HG03045 (cell line): ENCODE measurements around the gene MAD1L1.
A peak's percentile ranks its signal among the peaks of the same experiment; 100 is the strongest.

Experiments
- ATAC-seq: cut with Tn5 transposase; IDR thresholded peaks from one replicate; pipeline ENCODE4 v1.9.1; 2021; ENCODE audit warnings: mild to moderate bottlenecking, moderate library complexity; ENCODE audit not compliant: unreplicated experiment

The MAD1L1 gene

DNA sequence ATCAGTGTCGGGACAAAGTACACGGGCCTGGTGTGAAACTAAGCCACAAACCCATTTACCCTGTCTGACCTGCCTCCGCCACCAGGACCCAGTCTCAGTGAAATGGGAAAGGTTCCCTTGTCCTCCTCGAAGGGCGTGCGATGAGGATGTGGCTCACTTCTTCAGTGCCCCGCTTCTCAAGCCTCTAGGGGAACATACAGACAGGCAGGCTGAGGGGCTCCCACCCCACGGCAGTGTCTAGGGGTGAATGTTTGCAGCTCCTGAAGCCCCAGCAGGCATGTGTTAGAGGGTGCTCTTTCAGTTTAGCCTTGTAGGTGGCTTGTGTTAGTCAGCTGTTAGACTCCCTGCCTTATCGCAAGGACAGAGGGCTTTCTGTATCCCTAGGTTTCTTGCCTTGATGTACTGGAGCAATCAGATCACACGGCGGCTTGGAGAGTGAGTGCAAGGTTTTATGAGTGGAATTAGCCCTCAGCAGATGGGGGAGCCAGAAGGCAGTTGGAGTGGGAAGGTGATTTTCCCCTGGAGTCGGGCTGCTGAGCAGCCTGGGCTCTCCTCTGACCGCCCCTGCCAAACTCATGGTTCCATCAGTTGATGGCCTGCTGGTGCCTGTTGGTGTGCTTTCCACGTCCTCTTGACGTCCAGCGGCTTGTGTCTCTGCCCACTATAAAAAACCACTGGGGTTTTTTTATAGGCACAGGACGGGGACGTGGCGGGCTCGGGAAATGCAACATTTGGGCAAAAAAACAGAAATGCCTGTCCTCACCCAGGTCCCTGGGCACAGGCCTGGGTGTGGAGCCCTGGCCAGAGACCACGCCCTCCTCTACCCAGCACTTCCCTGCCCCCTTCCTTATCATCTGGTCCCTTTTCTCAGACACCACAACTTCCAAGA is 10.0 kb upstream of the MAD1L1 start:
- no peak for ATAC-seq

DNA sequence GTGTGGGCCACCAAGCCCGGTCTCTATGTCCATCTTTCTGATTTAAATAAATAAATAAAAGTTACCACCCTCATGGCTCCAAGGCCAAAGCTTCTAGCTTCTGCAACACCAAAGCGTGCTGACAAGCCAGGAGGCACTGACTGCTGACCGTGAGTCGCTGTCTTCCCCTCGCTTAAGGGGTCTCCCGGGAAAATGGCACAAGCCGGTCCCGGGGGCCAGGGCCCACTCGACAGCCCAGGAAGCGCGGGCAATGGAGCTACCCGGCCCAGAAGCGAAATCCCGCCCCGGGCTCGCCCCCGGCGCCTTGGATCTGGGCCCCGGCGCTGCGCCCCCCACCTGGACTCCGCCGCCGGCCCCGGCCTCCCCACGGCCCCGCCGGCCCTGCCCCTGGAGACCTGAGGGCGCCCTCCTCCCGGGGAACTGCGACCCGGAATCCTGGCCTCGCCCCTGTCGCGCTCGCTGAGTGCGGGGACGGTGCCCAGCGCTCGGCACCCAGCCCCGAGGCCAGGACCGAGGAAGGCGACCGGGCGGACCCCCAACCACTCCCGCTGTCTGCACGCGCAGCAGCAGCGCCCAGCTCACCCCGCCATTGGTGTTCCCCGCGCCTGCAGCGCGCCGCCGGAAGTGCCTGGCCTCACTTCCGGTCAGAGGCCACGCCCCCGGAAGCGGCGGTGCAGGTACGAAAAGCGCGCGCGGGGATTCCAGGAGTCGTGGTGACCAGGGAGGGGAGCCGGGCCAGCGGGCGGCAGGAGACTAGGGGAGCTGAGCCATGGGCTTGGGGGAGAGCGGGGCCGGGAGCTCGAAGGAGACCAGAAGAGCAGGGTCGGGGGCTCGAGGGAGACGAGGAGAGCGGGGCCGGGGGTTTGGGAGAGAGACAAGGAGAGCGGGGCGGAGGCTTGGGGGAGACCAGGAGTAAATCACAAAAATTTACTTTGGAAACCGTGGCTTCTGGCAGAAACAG is 9.1 kb upstream of the MAD1L1 start, which contains the start of the genes MRM2 and NUDT1:
TSS of gene MRM2 (minus strand) at position 626 of the 961 bp plus-strand sequence. CDS start at position 590, 36 bp downstream.
TSS of gene NUDT1 (plus strand) at position 647 of the 961 bp plus-strand sequence. CDS start 2,349 bp downstream, outside the sequence.
- ATAC-seq = peak; percentile 67

DNA sequence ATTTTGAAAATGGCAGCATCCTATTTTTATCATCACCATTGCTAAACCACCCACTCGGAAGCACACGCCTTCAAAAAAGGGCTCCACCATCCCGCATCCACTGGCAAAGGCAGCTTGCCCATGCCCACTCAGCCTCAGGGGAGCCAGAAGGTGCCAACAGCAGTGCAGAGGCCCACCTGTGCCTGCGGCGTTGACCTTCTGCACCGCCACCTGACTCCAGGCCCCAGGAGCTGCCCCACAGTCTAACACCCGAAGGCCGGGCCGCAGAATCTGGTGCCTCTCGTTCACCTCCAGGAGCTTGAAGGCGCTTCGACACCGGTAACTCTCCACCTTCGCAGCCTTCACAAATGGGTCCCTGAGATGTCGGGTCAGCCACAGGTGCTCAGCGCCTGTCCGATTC is 6.5 kb upstream of the MAD1L1 start:
- ATAC-seq = no peak

DNA sequence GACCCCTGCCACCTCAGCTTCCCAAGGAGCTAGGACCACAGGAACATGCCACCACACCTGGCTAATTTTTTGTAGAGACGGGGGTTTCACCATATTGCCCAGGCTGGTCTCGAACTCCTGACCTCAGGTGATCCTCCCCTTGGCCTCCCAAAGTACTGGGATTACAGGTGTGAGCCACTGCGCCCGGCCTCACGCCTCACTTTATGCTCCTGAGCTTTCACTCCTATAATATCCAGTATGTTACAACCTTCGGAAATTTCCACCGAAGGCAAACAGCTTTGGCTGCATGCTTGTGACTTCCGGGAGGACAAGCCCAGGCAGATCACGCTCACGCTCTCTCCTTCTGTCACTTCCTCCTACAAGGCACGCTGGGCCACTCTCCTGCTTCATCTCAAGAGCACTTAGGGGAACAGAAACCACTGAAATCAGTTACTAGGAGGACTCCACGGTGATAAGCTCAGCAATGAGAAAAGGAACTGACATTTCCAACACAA is 4.4 kb upstream of the MAD1L1 start:
- peak; percentile 43 for ATAC-seq

DNA sequence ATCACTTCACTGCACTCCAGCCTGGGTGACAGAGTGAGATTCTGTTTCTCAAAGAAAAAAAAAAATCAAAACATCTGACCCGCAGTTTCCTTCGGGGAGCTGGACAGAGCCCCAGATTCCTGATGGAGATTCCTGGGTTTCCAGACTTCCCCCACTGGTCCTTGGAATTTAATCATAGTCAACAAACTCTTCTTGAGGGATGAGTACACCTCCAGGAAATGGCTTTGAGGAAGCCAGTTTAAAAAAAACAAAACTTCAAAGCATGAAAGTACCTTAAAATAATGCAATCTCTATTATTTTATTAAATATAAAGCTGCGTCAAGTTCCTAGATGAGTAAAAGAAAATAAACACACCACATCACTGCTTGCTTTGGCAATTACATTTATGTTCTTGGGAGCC is 1.2 kb upstream of the MAD1L1 start:
- ATAC-seq = no peak

- ATAC-seq = peak; percentile 24
Observed at GRCh38 chr7:2231992-2232765, 566 bp downstream of the MAD1L1 start.

DNA sequence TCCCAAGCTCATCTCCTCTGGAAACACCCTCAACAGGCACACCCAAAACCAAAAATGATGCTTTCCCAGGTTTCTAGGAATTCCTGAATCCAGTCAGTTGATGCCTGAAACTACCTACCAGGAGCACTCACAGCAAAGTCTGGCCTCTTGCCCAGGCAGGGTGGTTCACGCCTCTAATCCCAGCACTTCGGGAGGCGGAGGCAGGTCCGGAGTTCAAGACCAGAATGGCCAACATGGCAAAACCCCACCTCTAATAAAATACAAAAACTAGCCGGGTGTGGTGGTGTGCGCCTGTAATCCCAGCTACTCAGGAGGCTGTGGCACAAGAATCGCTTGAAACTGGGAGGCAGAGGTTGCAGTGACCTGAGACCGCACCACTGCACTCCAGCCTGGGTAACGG is 1.9 kb downstream of the MAD1L1 start:
- ATAC-seq = no peak

- ATAC-seq = no peak
Observed at GRCh38 chr7:2230226-2230625, 2.5 kb downstream of the MAD1L1 start.

DNA sequence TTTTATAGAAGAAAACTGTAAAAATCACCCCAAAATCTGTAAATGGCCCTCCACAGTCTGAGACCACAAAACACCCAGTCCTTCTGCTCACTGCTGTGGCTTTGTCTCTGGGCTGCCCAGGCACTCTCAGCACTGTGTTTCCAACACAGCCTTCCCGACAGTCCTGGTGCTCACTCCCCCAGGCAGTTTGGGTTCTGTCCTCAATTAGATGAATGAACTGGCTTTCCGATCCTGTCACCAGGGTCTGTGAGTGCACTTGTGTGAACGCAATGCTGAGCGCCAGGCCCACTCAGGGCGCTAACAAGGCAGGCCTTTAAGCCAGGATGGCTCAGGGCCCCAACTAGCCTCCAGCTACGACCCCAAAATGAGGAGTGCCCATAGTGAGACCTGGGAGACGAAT is 3.3 kb downstream of the MAD1L1 start:
- ATAC-seq = no peak

DNA sequence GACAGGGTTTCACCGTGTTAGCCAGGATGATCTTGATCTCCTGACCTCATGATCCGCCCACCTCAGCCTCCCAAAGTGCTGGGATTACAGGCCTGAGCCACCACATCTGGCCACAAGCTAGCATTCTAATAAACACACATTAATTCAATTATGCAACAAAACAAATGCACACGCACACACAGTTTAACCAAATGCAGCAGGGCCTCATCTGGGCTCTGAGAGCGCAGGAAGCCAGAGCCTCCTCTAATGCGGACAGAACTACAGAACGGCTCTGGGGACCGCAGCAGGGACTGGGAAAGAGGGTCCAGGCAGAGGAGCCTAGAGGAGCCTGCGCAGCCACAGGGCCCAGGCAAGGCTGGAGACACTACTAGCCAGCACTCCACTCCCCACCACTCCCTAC is 3.8 kb downstream of the MAD1L1 start:
- ATAC-seq = no peak

GRCh38 chr7:2227699-2228098 is 5.0 kb downstream of the MAD1L1 start:
- ATAC-seq = no peak

GRCh38 chr7:2225830-2226229 is 6.9 kb downstream of the MAD1L1 start:
- ATAC-seq = no peak

DNA sequence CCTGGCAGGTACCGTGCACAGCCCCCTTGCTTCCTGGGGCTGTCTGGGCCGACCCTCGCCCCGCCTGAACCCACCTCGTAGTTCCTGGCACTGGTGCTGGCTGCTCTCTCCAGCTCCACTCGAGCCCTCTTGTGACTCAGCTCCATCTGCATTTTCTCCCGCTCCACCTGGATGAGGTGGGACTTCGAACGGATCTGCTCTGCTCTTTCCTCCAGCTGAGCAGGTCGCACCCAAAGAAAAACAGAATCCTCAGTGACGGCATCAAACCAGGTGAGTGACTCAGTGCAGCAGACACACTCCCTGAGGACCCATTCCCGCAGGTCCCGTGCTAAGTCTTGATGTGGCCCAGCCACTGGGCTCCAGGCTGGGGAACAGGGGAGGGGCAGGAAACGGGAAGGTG is 7.4 kb downstream of the MAD1L1 start:
- no peak for ATAC-seq

GRCh38 chr7:2224934-2225333 is 7.8 kb downstream of the MAD1L1 start:
- no peak for ATAC-seq

DNA sequence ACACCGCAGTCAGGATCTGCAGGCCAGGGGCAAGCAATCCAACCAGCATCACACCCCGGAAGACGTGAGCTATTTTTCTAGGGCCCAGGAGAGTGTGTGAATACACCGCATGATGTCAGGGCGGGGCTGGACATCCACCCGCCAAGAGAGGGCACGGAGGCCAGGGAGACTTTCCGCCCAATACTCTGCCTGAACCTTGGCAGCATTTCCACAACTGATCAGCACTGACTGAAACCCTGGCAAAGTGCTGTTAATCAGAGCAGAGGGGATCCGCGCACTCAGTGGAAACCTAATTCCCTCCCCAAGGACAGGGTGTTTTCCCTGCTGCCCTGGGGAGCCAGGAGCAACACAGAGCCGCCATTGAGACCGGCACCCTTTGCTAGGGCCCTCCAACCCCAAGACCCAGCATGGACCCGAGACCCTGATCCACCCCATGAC is 8.2 kb downstream of the MAD1L1 start:
- no peak for ATAC-seq

- no peak for ATAC-seq
Observed at GRCh38 chr7:2223321-2223720, 9.4 kb downstream of the MAD1L1 start.

- ATAC-seq = no peak
Observed at GRCh38 chr7:2222516-2222915, 10.2 kb downstream of the MAD1L1 start.

DNA sequence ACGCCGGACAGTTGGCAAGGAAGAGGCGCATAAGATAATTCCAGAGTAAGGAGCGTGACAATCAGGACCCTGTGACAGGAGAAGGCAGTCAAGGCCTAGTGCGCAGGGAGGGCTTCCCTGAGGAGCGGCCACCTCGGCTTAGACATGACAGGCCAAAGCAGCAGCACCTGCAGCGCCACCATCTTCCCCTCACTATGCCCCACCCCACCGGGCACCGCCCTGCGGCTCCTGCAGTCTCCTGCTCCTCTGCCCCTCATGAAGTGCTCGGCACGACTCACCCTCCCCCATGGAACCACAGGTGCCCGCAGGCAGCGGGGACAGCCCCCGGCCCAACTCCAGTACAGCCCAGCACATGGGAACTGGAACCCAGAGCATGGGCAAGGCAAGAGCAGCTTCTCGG is 11.8 kb downstream of the MAD1L1 start:
- ATAC-seq = no peak

GRCh38 chr7:2220506-2220905 is 12.2 kb downstream of the MAD1L1 start:
- ATAC-seq = no peak

- ATAC-seq = no peak
Observed at GRCh38 chr7:2220030-2220429, 12.7 kb downstream of the MAD1L1 start.
